OCI-LY1 (cell line): Measurements from ENCODE around the gene IVL.

Experiments
- CTCF ChIP-seq: fragments of 200-600 bp; sonication (generic), shearing (Covaris generic); IDR thresholded peaks from 2 replicates; pipeline ENCODE4 v1.5.1; 2017; ENCODE audit warnings: mild to moderate bottlenecking, antibody characterized with exemption, low read length, moderate library complexity, mixed read lengths
- EZH2 ChIP-seq: fragments of 200-600 bp; sonication (generic), shearing (Covaris generic); IDR thresholded peaks from 2 replicates; pipeline ENCODE4 v1.8.0; 2017; ENCODE audit warnings: borderline replicate concordance, mixed run types, mild to moderate bottlenecking, antibody characterized with exemption, low read length, moderate library complexity, mixed read lengths

- TF ChIP-seq CTCF (no peak), EZH2 (no peak)
Measured at GRCh38 chr1:152884506-152884905, 23.8 kb upstream of the IVL start.
